HG02884 (cell line): ENCODE measurements around the gene DNM1.
"Not testable (repeated sequence)": the region's sequence is repeated elsewhere in the genome, so short reads cannot be mapped to it uniquely, and the experiment has no call there.

ENCODE experiments used
- ATAC-seq: cut with Tn5 transposase; IDR thresholded peaks from one replicate; pipeline ENCODE4 v1.9.1; 2021; ENCODE audit warnings: mild to moderate bottlenecking, moderate library complexity; ENCODE audit not compliant: unreplicated experiment

The DNM1 gene

GRCh38 chr9:128222880-128223670, 19.9 kb downstream of the DNM1 start:
- ATAC-seq: no peak

GRCh38 chr9:128224877-128225276, 21.7 kb downstream of the DNM1 start:
- no peak for ATAC-seq

- no peak for ATAC-seq
These were observed 22.7 kb downstream of the DNM1 start for GRCh38 chr9:128225770-128226411.

GRCh38 chr9:128226412-128226801, 23.2 kb downstream of the DNM1 start:
- no peak for ATAC-seq

- not testable (repeated sequence) for ATAC-seq
These were observed 27.7 kb downstream of the DNM1 start for GRCh38 chr9:128230897-128231296.

- ATAC-seq: no peak
These were observed 28.7 kb downstream of the DNM1 start for GRCh38 chr9:128231638-128232527.

GRCh38 chr9:128232528-128233428, 29.6 kb downstream of the DNM1 start:
- no peak for ATAC-seq

GRCh38 chr9:128233817-128234406, 30.7 kb downstream of the DNM1 start:
- ATAC-seq: no peak

- ATAC-seq: no peak
These were observed 38.9 kb downstream of the DNM1 start for GRCh38 chr9:128242124-128242523.

GRCh38 chr9:128242828-128243214, 39.6 kb downstream of the DNM1 start:
- ATAC-seq: no peak

- ATAC-seq: no peak
These were observed 40.2 kb downstream of the DNM1 start for GRCh38 chr9:128243215-128244018.

GRCh38 chr9:128244091-128244836, 41.1 kb downstream of the DNM1 start:
- ATAC-seq: no peak

- no peak for ATAC-seq
These were observed 41.7 kb downstream of the DNM1 start for GRCh38 chr9:128244837-128245231.

- ATAC-seq: no peak
These were observed 42.4 kb downstream of the DNM1 start for GRCh38 chr9:128245421-128246151.

- no peak for ATAC-seq
These were observed 43.3 kb downstream of the DNM1 start for GRCh38 chr9:128246471-128246870.

GRCh38 chr9:128247226-128247803, 44.1 kb downstream of the DNM1 start:
- no peak for ATAC-seq

- ATAC-seq: no peak
These were observed 46.4 kb downstream of the DNM1 start for GRCh38 chr9:128249558-128249907.
